Neural crest cell (in vitro differentiated cells): ENCODE data around the gene LILRB2. TPM values are rescaled to one million over a fixed set of nuclear protein-coding genes. Genes with fewer than 3 reads are reported as not detected.

Experiments used
- DNase-seq: peaks from one replicate; pipeline ENCODE4 v3.0.0; 2021; ENCODE audit warnings: low read depth, mixed read lengths, low spot score
- H3K27ac Mint-ChIP-seq: one replicate; pipeline ENCODE4 v1.8.0; 2021; ENCODE audit warnings: mild to moderate bottlenecking, mixed read lengths; ENCODE audit not compliant: unreplicated experiment
- H3K27me3 Mint-ChIP-seq: 2 replicates; pipeline ENCODE4 v1.8.0; 2021; ENCODE audit warnings: low read depth, mild to moderate bottlenecking, mixed read lengths
- H3K36me3 Mint-ChIP-seq: 2 replicates; pipeline ENCODE4 v1.8.0; 2021; ENCODE audit warnings: low read depth, mild to moderate bottlenecking, mixed read lengths
- H3K4me1 Mint-ChIP-seq: 2 replicates; pipeline ENCODE4 v1.8.0; 2021; ENCODE audit warnings: mixed read lengths
- H3K4me3 Mint-ChIP-seq: one replicate; pipeline ENCODE4 v1.8.0; 2021; ENCODE audit warnings: mild to moderate bottlenecking, mixed read lengths
- H3K9me3 Mint-ChIP-seq: 2 replicates; pipeline ENCODE4 v1.8.0; 2021; ENCODE audit warnings: mixed read lengths
- CTCF ChIP-seq: fragments of 200-600 bp; sonication (generic); conservative IDR thresholded peaks from 2 replicates; pipeline ENCODE4 v1.5.0; 2021; ENCODE audit warnings: antibody characterized with exemption, mild to moderate bottlenecking
- total RNA-seq: library from RNA; stranded (reverse); gene quantifications from 2 replicates; pipeline ENCODE4 v1.2.1, GENCODE V29; 2021

The LILRB2 gene
- total RNA-seq, 1 donor from 2014 or later = not detected

DNA sequence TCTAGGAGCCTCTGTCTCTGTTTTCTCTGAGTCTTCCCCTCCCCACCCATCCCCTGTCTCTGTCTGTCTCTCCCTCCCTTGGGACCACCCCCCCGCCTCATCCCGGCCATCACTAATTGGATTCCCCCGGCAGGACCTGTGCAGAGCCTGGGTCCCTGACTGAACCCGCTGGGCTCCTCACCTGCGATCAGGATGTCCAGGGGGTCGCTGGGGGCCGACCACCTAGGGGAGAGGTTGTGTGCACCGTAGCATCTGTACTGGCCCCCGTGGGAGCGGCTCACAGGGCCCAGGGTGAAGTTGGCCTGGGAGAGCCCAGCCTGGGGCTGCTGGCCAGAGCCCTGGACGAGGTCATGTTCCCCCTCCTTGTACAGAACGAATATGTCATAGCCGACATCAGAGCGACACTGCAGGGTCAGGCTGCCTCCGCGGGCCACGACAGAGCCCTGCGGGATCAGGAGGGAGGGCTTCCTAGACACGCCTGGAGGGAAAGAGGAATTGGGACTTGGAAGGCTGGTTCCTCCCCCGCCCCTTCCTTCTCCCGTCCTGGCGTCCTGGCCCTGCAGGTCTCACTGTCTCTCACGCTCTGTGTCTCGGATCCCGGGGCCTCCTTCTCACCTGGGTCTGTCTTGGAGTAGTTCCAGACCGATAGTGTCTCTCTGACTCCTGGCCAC, 25.7 kb downstream of the LILRB2 start:
- Mint-ChIP-seq H3K27me3 (peaks cover 11% of the 10 kb centered on the region), H3K4me3 (no peak overlapping the region), H3K36me3 (no peaks in the 10 kb centered on the region), H3K27ac (no peak overlapping the region), H3K4me1 (no peaks in the 10 kb centered on the region), H3K9me3 (no peaks in the 10 kb centered on the region)
- TF ChIP-seq CTCF = no peak
- no peak for DNase-seq

GRCh38 chr19:54254195-54254906, 26.6 kb downstream of the LILRB2 start:
- TF ChIP-seq CTCF = no peak
- no peaks in the 10 kb centered on the region for H3K36me3 Mint-ChIP-seq
- no peak overlapping the region for H3K27ac Mint-ChIP-seq
- no peaks in the 10 kb centered on the region for H3K9me3 Mint-ChIP-seq
- H3K4me3 Mint-ChIP-seq = no peak overlapping the region
- no peak for DNase-seq
- H3K27me3 Mint-ChIP-seq = peaks cover 14% of the 10 kb centered on the region
- H3K4me1 Mint-ChIP-seq = no peaks in the 10 kb centered on the region

- H3K9me3 Mint-ChIP-seq = no peaks in the 10 kb centered on the region
- no peaks in the 10 kb centered on the region for H3K4me1 Mint-ChIP-seq
- no peak overlapping the region for H3K4me3 Mint-ChIP-seq
- no peaks in the 10 kb centered on the region for H3K36me3 Mint-ChIP-seq
- peaks cover 15% of the 10 kb centered on the region for H3K27me3 Mint-ChIP-seq
- no peak overlapping the region for H3K27ac Mint-ChIP-seq
- DNase-seq = no peak
- TF ChIP-seq CTCF = no peak
Observed at GRCh38 chr19:54253331-54254194, 27.3 kb downstream of the LILRB2 start.

GRCh38 chr19:54252845-54253244, 28.1 kb downstream of the LILRB2 start:
- TF ChIP-seq CTCF = no peak

GRCh38 chr19:54252243-54252642, 28.7 kb downstream of the LILRB2 start:
- Mint-ChIP-seq H3K9me3 (no peaks in the 10 kb centered on the region), H3K27ac (no peak overlapping the region), H3K27me3 (peaks cover 12% of the 10 kb centered on the region), H3K4me3 (no peak overlapping the region), H3K4me1 (peaks cover 5% of the 10 kb centered on the region), H3K36me3 (no peaks in the 10 kb centered on the region)
- no peak for TF ChIP-seq CTCF
- DNase-seq = no peak

More at GRCh38 chr19:54252845-54253244, 28.1 kb downstream of the LILRB2 start:
- H3K27me3 Mint-ChIP-seq = peaks cover 13% of the 10 kb centered on the region
- no peak for DNase-seq
- H3K27ac Mint-ChIP-seq = no peak overlapping the region
- no peak overlapping the region for H3K4me3 Mint-ChIP-seq
- no peaks in the 10 kb centered on the region for H3K9me3 Mint-ChIP-seq
- H3K4me1 Mint-ChIP-seq = peaks cover 2% of the 10 kb centered on the region
- no peaks in the 10 kb centered on the region for H3K36me3 Mint-ChIP-seq
